SH-SY5Y (cell line): ENCODE results near the gene ALG9.

ENCODE experiments used
- GATA2 ChIP-seq: IDR thresholded peaks from 2 replicates; pipeline ENCODE4 v1.6.1; 2011; ENCODE audit warnings: mild to moderate bottlenecking, low read depth, low read length
- GATA3 ChIP-seq: IDR thresholded peaks from 2 replicates; pipeline ENCODE4 v1.6.1; 2011; ENCODE audit warnings: low read depth, mild to moderate bottlenecking, low read length, moderate library complexity

DNA sequence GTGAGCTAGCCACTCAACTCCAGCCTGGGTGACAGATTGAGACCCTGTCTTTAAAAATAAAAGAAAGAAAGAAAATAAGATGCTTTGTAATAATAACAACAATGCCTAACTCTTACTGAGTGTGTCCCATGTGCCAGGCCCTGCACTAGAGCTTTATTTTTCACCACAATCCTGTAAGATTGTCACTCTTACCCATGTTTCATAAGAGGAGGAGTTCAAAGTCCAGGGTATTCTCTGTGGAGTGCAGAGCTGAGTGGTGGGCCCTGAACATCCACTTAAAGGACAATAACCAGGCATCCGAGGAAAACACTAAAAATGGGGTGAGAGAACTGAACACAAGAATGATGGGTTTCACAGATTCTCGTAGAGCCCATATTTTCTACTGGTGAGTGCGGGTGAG is 46.4 kb upstream of the ALG9 start:
- TF ChIP-seq GATA2 (no peak), GATA3 (no peak)
